GM18498 (cell line): ENCODE data around the gene CFAP161.

ENCODE experiments used
- ATAC-seq: cut with Tn5 transposase; IDR thresholded peaks from one replicate; pipeline ENCODE4 v1.9.1; 2021; ENCODE audit warnings: mild to moderate bottlenecking, moderate library complexity; ENCODE audit not compliant: unreplicated experiment

The CFAP161 gene

DNA sequence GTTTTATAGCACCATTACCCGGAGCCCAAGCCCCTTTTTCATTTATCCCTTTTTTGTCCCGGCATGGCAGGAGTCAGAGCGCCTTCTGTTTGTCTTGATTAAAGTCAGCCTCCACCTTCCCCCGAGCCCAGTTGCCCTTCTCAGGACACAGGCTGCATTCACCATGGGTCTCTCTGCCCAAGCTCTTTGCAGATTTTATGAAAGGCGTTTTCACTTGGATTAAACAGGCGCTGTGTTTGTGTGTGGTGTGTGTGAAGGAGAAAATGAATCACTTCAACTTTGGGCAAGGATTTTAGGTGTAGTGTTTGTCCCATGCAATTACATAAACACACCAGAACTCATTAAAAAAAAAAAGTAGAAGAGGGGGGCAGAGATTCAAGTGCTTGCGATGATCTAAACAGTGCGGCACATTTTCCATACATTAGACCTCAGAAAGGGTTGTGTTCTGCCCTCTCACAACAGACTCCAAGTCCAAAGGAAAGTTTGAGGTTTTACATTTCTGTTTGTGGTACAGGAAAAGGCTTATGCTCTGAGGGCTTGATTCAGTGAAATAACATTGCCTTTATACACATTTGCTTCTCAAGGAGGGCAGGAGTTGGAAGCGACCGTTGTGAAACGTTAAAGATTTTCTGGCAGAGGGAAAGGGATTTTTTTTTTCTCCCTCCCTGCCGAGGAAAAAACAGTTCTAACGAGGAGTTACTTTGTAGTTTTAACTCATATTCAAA, 48.1 kb downstream of the CFAP161 start:
- ATAC-seq: no peak

DNA sequence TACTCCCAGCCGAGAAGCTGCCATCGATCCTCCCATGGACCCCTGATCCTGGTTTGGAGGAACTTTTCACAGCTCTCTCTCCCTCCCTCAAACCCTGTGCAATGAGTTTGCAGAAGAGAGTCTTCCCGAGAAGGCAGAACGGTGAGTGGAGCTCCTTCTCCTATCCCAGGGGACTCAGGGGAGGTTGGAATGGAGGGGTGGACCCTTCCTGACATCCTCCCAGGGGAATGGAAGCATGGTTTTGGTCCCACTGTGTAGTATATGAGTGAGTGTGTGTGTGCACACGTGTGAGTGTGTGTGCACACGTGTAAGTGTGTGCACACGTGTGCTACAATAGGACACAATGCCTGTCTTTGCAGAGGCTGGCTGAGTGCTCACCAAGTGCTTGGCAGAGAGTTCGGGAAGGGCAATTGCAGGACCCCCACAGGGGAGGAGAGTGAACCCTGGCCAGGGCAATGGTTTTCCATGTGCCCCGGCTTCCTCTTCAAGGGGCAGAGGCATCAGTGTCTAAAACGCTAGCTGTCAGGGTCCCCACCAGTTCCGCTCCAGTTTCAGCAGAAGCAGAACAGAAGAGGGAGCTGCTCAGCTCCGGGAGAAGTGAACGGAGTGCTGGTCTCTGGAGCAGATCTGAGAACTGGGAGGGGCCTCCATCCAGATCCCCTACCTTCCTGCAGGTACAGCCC, 48.8 kb downstream of the CFAP161 start:
- no peak for ATAC-seq

DNA sequence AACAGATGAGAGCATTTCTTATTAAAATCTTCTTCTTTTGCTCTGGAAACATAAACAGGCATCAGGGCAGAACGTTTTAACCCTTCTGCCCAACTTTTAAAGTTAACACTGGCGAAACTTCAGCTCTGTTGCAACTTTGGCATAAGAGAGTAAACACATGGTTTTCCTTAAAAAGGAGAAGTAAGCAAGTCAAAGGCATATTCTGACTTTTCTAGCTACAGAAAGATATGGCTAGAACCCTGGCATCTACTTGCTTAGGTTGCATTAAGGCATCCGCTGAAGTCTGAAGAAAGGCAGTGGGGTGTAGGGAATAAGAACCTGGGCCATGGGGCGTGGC, 49.3 kb downstream of the CFAP161 start:
- no peak for ATAC-seq

DNA sequence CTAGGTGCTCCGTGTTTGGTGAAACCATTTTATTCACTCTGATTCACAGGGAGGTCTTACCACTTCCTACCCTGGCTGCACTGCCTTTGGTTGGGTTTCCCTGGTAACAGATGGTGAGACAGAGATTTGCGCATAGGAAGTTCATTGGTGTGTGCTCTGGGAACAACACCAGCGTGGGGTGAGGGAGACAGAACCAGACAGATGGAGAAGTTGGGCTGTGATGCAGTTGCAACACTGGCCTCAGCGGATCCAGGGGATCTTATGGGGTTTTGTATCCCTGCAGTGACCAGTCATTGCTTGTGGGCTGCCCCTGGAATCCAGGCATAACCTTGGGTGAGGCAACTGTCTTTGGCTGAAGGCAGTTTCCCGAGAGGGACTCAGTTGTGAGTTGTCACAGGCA, 50.1 kb downstream of the CFAP161 start:
- ATAC-seq: no peak

DNA sequence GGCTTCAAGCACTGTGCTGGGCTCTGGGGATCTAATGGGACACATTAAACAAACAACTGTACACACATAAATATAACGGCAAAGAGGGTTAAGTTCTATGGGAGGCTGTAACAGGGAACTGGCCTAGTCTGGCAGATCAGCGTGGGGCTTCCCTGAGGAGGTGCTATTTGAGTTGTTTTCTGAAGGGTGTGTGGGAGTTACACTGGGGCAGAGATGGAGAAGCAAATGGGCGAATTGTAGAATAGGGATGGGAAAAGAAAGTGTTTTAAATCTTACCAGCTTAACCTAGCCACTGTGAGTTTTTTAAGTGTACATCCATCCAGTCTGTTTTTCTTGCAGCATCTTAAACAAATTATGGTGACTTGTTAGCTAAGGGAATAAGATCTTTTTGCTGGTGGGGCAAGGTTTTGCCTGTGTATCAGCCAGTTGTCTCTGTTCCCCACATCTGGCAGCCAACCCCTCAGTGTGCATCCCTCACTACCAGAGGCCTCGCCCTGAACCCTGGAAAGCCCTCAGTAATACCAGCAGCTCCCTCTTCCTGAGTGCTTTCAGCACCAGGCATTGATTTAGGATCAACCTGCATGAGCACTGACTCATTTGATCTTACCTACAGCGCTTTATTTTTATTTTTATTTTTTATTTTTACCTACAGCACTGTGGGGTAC, 51.7 kb downstream of the CFAP161 start:
- ATAC-seq: no peak

DNA sequence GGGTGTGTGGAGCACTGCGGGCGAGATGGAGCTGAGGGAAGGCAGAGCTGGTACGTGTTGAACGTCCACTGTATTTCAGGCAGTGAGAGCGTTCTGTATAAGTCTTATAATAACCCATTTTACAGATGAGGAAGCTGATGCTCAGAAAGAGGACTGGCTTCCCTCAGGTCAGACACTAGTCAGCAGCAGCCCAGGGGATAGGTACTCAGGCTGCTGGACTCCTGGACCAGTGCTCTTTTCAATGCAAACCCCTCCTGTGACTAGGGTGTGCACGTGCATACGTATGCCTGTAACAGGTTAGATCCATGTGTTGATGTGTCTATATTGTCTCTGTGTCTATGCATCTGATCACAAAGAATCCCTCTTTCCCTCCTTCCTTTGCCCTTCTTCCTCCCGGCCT, 54.3 kb downstream of the CFAP161 start:
- no peak for ATAC-seq

DNA sequence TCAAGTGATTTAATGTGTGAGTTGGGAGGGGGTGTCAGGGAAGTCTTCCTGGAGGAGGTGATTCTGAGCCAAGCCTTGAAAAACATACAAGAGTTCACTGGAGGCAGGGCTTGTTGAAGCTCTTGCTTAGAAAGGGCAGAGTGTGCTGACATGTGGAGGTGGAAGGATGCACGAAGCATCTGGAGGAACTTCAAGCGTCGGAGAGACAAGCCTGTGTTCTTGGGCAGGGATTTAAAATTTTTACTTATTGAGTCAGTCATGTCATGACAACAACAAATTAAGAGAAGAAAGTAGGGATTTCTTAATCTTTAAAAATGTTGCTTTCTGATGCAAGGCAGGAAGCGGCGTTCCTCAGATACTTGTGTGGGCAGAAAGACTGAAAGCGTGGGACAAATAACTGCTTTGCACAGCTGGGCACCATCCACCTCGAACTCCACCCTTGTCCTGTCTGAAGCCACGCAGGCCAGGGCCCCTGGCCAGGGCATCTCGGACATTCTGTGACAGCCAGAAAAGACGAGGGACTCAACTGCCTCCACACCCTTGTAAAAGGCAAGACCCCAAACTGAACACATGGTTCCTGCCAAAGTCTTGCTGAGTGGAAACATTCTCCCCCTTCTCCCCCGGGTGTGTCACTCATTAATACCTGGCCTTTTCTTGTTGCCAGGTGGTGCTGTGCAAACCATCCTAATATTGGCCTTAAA, 55.7 kb downstream of the CFAP161 start:
- no peak for ATAC-seq

DNA sequence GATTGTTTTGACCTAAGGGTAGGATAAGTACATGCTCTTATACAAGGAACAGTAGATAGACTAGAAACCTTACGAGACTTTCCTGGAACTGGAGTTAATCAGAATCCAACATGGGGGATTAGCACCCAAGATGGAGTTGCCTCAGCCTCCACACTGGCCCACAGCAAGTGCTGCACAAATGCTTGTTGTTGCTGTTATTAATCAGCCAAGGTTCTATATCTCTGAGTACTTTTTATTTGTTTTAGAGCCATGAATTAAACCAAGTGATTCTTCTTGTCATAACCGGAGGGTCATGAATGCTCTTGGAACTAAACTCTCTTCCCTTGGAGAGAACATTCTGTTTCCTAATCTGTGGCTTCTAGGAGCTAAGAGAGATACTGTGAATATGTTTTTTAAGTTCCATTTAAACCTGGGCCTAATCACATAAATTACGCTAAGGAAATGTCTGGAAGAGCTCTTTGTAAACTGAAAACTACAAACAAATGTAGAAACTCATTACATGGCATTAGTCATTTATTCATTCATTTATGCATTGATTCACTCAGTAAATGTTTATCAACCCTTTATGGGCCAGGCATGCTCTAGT, 56.9 kb downstream of the CFAP161 start:
- no peak for ATAC-seq

DNA sequence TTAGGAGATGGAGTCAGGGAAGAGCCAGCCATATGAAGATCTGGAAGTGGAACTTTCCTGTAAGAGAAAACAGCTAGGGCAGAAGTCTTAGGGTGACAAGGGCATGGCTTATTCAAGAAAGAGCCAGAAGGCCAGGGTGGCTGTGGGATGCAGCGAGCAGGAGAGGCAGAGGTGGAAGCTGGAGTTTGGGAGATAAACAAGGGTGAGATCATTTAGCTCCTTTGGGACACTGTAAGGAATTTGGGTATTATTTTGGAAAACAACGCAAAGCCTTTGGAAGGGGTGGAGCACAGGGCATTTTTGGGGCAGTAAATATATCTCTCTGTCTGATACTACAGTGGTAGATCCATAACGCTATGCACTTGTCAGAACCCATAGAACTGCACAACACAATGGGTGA, 57.6 kb downstream of the CFAP161 start:
- no peak for ATAC-seq

DNA sequence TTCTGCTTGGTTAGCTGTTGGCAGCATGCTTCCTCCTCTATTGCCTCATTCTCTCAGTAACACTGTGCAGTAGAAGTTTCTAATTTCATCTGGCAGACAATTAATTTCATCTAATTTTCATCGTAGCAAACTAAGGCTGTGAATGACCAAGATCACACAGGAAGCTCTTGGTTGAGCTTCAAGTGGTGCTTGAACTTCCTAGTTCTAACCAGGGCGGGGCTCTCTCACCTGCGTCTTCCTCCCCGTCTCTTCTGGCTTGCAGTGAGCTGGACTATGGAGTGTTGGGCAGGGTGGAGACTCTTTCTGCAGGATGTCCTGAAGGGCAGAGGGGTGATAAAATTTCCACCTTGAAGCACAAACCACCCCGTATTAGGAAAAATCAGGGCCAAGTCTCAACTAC, 60.7 kb downstream of the CFAP161 start:
- no peak for ATAC-seq

DNA sequence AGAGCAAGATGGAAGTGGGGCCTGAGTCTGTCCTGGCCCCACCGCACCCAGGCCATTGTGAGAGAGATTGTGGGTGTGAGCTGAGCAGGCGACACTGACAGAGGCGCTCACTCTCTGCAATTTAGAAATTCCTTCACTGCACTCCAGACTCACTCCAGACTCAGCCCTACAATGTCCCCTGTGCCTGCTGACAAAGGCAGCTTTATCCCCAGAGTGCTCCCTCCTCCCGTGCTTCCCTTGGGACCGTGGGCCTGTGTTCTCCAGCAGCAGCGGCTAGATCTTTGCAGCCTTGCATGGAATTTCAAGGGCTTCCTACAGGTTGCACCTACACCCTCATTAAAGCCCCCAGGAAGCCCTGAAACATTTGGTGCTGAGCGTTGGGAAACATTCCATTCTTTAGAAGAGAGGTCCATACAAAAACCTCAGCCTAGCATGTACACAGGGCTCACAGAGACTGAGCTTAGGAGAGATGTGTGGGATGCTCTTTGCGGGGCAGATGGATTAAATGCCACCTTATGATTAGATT, 61.3 kb downstream of the CFAP161 start:
- ATAC-seq: no peak

DNA sequence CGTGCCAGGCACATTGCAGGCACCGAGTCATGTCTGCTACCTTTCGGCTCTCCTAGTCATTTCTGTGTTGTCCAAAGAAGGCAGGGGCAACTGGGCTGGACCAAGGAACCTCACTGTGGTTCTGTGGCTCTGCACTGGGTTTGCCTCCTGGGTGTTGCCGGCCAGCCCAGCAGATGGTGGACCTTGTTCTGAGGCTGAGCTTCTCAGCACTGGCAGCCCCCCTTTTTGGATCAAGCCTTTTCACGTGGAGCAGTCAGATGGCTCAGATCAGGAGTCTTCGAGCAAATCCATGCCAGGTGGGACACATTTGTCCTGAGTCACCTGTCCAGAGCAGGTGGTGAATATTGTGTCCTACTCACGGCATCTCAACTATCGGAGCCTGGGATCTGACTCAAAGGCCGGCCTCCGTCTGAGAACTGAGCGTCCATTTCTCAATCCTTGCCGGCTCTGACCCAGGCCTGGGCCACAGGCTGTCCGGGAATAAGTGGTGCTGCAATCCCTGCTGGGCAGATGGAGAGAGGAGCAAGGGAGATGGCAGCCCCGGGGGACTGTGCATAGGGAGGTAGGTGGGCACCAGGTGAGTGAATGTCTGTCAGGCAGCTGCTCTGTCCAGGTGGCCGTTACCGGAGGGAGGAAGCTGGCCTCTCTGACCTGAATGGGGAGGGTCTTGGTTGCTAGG, 62.6 kb downstream of the CFAP161 start, which contains the start of gene IL16:
Gene IL16 (plus strand): TSS at position 304 of the 679 bp plus-strand sequence. CDS start 28,521 bp downstream, outside the sequence.
- ATAC-seq: no peak

DNA sequence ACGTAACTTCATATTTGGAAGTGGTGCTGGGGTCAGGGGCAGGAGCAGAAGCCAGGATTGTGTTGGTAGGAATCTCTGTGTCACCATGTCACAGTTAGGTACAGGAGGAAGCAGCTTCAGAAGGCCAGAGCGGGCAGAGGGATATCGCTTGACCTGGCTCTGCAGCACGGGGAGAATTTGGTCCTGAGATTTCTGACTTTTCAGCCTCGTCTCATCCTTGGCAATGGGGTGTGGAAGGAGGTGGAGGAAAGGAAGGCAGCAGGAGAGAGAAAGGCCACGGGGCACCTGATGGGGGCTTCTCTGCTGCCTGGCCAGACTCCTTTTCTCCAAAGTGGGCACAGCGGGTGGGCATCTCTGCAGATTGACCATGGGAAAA, 63.2 kb downstream of the CFAP161 start:
- no peak for ATAC-seq

DNA sequence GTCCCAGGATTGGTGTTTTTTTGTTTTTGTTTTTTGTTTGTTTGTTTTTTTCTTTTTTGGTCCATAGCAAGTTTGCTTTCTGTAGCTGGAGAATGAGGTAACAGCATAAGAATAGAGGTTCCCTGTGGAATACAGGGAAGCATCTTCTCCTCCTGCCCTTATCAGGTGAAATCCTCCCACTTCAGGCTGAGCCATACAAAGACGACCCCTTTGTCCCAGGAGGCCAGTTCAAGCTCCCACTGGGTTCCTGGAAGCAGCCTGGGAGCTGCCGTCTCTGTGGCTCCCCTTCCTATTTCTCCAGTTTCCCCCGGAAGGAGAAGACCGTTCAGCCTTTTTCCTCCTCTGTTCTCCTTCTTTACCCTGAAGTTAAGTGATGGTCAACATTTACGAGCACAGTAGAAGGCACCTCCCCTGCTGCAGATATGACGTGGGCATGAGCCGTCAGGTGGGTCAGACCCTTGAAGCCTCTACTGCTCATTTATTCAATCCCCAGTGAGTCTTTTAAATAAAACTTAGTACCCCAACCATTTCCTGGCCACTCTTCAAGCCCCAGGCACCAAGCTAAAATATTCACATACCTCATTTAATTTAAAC, 63.7 kb downstream of the CFAP161 start:
- ATAC-seq: no peak
